Activated CD4-positive, alpha-beta T cell treated with anti-CD3 and anti-CD28 coated beads, Interleukin-2, Interleukin-6, amounts not matched to agents 100 ng/mL and 50 ng/mL, durations not matched to agents 16 hours and 8 hours (primary cell): ENCODE measurements around the gene ZNF462.
"Not testable (repeated sequence)": the region's sequence is repeated elsewhere in the genome, so short reads cannot be mapped to it uniquely, and the experiment has no call there.

Experiments
- DNase-seq: peaks from one replicate; pipeline ENCODE4 v3.0.0-alpha.2; 2020

The ZNF462 gene

GRCh38 chr9:106890608-106891007 is 27.6 kb downstream of the ZNF462 start:
- DNase-seq: no peak

GRCh38 chr9:106891286-106891685 is 28.3 kb downstream of the ZNF462 start:
- DNase-seq: no peak

GRCh38 chr9:106892632-106893031 is 29.7 kb downstream of the ZNF462 start:
- DNase-seq: no peak

DNA sequence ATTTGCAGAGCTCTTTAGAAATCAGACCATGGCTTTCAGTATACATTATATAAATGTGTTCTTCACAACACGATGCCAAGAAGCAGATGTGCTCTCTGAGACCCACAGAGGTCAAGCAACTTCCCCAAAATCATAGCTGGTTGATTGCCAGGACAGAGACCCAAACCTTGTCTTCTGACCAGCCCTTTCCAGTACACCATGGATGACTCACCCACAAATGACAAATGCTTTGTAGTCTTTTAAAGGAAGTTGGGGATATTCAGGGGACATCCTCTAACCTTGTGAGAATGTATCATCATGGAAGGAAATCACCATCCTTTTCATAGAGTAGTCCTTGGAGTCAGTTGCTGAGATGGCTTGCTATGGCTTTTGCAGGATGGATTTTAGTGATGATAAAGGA is 30.1 kb downstream of the ZNF462 start:
- no peak for DNase-seq

DNA sequence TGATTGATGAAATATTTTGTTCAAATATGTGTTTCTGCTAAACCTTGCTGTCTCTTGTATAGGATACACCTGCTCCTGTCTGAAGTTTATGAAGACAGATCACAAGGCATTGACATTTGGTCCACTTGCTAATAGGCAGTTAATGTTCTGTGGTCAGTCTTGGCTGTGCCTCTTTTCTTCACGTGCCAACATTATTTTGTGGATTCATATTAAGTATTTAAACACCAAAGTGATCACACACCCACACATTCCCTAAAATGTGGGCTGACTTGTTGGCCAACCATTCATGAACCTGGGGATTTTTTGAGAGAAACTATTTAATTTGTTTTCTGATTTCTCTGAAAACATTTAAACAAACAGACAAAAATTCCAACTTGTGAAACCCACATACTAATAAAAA is 33.7 kb downstream of the ZNF462 start:
- no peak for DNase-seq

GRCh38 chr9:106897236-106897635 is 34.3 kb downstream of the ZNF462 start:
- DNase-seq: no peak

- no peak for DNase-seq
Measured at GRCh38 chr9:106897751-106898150, 34.8 kb downstream of the ZNF462 start.

DNA sequence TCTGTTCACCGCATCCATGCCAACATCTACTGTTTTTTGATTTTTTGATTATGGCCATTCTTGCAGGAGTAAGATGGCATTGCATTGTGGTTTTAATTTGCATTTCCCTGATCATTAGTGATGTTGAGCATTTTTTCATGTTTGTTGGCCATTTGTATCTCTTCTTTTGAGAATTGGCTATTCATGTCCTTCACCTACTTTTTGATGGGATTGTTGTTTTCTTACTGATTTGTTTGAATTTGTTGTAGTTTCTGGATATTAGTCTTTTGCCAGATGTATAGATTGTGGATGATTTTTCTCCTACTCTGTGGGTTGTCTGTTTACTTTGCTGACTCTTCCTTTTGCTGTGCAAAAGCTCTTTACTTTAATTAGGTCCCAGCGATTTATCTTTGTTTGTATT is 37.6 kb downstream of the ZNF462 start:
- not testable (repeated sequence) for DNase-seq

DNA sequence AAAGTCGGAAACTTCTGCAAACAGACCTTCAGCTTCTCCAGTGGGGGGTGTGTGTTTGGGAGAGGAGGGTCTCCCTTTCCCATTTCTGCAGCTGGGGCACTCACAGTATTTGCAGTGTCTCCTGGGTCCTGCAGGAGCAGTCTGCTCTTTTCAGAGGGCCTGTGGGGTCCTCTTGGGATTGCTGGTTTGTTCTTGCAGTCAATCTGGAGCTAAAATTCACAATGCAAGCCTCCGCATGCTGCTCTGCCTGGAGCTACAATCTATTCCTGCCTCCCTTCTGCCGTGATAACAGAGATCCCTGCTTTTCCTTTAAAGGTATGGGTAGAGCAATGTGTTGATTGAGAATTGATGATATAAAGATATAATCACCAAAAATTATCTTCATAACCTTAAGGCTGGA is 43.2 kb downstream of the ZNF462 start:
- DNase-seq: no peak

DNA sequence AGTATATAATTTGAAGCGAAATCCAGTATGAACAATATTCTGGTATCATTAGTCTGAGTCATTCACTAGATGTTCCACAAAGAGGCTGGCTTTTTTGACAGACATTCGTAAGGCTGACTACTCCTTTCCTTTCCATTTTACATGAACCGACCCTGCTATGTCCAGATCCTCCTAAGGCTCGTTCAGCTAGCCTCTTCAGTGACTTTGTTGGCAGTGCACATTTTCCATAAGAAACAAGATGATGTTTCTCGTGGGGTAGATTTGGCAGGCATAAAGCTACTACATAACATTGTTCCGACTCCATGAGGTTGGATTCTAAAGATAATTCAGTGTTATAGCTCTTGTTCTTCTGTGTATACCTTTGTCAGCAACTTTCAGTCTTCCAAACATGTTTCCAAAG is 49.0 kb downstream of the ZNF462 start:
- DNase-seq: no peak

DNA sequence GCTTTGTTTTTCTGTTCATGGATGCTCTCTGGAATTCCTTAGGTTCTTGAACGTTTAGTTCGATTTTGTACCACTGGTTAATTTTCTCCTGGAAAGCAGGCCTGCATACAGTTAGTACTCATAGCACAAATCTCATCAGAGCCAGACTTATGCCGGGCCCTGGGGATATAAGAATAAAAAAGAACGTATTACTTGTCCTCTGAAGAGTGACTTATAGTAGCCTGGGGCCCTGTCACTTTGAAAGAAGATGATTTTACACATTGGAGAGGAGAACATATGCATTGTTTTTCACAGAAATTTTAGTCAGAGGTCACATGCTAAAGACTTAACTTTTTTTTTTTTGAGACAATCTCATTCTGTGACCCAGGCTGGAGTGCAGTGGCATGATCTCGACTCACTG is 50.3 kb downstream of the ZNF462 start:
- no peak for DNase-seq

DNA sequence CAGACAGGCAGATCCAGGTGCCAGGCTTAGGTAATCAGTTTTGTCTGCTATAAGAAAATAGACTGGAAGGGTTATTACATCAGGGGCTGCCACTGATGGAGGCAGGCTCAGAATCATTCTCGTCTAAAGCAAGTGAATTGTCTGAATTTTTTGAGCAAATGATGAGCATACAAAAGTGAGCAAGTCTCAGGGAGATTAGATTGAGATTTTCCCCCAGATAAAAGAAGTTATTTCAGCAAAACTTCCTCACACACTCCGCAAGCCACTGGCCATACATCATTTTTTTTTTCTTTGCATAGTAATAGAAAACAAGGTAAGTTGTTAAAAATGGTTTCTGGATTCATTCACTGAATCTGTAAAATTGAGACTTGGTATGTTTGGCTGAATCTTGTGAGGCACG is 52.9 kb downstream of the ZNF462 start:
- no peak for DNase-seq

DNA sequence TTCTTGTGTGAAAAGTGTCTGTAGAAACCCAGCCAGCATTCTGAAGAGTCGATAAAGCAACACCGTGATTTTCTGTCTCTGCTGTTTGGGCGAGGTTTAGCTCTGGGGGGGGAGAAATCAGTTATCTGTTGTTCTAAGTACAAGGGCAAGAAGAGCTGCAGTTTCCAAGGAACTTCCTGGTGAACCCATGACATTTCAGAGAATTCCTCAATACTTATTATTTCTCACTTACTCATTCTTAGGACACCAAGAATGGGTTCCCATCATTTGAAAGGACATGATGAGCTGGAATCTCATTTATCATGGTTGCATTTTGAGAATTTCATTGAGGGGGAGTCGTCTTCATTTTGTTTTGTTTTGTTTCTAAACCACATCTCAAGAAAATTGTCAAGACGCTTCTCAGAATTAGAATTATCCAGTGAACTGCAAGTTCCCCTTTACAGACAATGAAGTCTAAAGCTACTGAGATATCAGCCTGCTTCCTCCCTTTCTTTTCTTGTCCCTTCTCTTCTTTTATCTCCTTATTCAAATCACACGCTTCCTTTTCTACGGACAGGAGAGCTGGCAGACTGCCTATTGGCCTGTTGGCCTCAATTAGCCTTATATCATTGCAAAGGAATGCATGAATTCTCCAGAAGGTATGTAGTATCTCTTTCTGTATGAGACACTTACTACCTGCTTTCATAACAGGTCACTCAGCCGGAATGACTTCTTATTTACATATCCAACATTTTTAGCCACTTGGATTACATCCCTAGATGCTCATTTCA is 53.7 kb downstream of the ZNF462 start:
- no peak for DNase-seq

DNA sequence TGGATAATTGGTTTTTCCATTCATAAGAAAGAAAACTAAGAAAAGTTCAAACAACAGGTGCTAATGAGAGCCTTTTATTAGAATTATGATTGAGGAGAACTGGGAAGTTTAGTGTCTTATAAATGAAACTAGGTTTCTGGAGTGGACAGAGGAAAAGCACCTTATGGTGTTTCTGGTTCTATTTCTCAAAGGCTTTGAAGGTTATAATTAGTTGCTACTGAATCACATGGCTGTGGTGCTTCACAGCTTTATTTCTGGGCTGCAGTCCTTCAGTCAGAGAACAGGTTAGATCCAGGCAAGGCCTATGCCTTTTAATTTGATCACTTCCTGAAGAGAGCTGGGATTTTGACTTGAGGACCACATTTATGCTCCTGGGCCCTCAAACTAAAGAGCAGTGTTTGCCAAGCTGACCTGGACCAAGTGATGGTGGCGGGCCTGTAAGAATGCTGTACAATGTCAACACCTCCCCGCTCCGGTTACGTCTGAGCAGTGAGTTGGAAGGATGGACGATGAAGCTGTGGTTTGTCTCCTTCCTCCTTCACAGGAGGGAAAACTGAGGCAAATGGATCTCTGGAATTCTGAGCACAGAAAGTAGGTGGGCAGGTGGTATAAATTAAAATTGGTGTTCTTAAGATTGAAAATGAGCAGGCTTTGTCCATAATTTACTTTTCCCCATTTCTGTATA is 56.0 kb downstream of the ZNF462 start:
- no peak for DNase-seq

DNA sequence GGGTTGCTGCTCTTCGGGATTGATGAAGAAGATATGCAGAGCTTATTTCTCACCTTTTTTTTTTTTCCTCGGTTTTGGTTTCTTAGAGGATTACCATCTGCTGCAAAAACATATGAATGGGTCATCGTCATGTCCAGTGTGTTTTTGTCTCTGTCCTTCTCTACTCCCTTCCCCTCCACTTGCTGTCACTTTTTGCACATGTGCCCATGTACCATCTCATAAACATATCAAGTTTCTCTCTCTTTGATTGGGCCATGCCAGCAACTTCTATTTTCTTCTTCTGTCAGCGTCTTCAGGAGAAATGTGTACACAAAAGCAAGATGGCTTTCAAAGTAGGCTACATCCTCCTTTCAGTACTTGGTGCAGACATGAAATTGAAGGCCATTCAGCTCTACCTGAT is 57.1 kb downstream of the ZNF462 start:
- no peak for DNase-seq

DNA sequence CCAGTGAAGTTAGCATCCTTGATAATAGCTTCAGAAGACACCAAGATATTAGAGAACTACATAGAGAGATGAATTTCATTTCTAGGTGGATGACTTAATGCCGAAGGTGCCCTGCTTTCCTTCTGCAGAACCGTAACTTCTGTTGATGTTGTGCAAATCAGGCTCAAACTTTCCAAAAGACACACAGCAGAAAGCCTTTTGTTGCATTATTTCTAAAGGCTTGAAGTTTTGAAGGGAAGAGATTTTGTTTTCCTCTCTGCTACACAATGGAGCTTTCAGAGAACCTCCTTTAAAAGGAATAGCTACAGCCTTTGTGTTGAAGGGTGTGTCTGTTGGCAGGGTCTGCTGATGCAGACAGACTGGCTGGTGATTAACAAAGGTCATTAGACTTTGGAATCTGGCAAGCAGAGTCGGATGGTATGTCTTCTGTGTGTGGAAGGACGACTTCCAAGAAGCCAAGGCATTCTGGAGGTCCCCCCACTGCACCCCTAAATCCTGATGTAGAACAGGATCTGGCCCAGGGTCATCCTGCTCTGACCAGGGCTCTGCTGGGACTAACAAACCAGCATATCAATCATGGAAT is 57.8 kb downstream of the ZNF462 start:
- no peak for DNase-seq

DNA sequence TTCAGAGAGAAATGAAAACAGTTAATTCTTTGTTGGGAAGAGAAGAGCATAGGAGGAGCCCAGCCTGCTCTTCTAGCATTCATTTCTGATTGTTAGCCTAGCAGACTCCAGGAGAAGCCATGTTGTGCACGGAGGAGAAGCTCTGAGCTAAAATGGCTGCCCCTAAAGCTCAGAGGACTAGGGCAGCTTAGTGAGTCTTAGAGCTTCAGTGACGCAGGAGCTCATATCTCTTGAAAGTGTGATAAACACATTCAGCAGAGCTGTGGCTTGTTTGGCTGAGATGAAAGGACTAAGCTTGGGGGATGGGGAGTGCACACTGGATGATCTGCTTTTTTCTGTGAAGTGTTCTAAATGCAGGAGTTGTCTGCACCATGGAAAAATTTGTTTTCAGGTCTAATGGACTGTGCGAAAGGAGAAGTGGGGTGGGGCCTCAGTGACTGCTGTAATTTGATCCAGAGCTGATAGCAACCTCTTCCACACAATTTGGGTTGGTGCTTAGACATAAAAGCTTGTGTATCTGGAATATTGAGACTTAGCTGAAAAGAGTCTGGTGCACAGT is 58.5 kb downstream of the ZNF462 start:
- DNase-seq: no peak

DNA sequence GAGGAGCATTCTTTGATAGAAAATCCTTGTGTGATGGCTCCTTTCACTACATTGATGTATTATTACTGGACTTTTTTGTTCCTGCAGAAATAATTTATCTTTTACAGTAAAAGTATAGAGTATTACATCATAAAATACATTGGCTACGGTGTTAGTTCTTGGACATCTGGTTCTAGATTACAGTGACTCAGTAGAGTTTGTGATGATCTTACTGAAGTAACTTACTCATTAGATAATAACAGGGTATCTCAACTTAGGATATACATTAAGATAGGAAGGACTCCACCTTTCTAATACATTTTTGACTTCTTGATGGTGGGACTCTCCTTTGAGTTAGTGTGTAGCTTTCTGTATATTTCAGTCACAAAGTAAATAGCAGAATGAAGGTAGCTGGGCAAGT is 59.1 kb downstream of the ZNF462 start:
- no peak for DNase-seq

GRCh38 chr9:106925392-106925791 is 62.4 kb downstream of the ZNF462 start:
- DNase-seq: no peak

DNA sequence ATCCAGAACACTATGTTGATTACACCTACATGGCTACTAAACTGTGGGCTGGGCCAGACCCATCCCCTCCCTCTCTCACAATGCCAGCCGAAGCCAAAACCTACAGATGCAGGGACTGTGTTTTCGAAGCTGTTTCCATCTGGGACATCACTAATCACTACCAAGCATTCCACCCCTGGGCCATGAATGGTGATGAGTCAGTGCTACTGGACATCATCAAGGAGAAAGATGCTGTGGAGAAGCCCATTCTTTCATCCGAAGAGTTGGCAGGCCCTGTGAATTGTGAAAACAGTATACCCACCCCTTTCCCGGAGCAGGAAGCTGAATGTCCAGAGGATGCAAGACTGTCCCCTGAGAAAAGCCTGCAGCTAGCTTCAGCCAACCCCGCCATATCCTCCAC is 65.0 kb downstream of the ZNF462 start:
- DNase-seq: no peak

GRCh38 chr9:106928350-106928749 is 65.4 kb downstream of the ZNF462 start:
- DNase-seq: no peak

- DNase-seq: no peak
Measured at GRCh38 chr9:106929471-106930177, 66.7 kb downstream of the ZNF462 start.

DNA sequence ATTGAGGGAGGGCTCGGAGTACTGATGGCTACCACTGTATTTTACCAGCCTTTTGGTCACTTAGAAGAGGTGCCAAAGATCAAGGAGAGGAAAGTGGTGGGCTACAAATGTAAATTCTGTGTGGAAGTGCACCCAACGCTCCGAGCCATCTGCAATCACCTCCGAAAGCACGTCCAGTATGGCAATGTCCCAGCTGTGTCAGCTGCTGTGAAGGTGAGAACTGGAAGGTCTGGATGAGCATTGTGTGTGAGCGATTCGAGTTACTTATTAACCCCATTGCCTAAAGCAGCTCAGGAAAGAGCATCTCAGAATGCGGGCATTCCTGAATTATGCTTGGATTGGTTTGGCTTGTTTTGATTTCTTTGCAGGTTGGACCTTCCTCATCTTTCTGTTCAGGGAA is 67.5 kb downstream of the ZNF462 start:
- no peak for DNase-seq
